MM.1S (cell line): ENCODE results near the gene USP32.

Source experiments
- EZH2 ChIP-seq: fragments of 300-600 bp; sonication (generic); optimal IDR thresholded peaks from 2 replicates; pipeline ENCODE3; 2017; ENCODE audit warnings: low read depth, mild to moderate bottlenecking, antibody characterized with exemption, low read length, mixed read lengths
- TF ChIP-seq, protein P1 (sequence below): fragments of 300-600 bp; sonication (generic); IDR thresholded peaks from 2 replicates; pipeline ENCODE4 v1.5.1; 2016; ENCODE audit warnings: antibody characterized with exemption, low read length, mixed read lengths

DNA sequence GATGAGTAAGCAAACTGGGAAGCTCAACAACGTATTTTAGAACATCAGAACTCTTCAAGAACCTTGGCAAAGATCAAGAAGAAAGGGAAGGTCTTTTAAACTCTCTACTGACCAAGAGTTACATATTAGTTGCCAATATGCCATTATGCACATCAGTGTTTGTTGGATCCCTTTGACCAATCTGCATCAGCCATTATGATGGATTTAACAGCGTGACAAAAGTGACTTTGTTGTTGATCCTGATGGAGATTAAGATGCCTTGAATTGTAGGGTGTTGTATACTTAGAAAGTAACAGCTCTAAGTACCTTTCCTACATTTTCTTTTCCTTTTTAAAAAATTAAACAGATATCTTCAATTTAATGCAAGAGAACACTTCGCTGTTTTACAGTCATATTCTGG lies 133.6 kb downstream of the USP32 start:
- TF ChIP-seq, protein P1, sequence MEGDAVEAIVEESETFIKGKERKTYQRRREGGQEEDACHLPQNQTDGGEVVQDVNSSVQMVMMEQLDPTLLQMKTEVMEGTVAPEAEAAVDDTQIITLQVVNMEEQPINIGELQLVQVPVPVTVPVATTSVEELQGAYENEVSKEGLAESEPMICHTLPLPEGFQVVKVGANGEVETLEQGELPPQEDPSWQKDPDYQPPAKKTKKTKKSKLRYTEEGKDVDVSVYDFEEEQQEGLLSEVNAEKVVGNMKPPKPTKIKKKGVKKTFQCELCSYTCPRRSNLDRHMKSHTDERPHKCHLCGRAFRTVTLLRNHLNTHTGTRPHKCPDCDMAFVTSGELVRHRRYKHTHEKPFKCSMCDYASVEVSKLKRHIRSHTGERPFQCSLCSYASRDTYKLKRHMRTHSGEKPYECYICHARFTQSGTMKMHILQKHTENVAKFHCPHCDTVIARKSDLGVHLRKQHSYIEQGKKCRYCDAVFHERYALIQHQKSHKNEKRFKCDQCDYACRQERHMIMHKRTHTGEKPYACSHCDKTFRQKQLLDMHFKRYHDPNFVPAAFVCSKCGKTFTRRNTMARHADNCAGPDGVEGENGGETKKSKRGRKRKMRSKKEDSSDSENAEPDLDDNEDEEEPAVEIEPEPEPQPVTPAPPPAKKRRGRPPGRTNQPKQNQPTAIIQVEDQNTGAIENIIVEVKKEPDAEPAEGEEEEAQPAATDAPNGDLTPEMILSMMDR, result no peak
- TF ChIP-seq EZH2, result no peak
